HG03108 (cell line): ENCODE data around the gene POFUT2.
"Not testable (repeated sequence)": the region's sequence is repeated elsewhere in the genome, so short reads cannot be mapped to it uniquely, and the experiment has no call there.

Experiments used
- ATAC-seq: cut with Tn5 transposase; IDR thresholded peaks from one replicate; pipeline ENCODE4 v1.9.1; 2021; ENCODE audit warnings: moderate library complexity; ENCODE audit not compliant: unreplicated experiment

POFUT2 gene

DNA sequence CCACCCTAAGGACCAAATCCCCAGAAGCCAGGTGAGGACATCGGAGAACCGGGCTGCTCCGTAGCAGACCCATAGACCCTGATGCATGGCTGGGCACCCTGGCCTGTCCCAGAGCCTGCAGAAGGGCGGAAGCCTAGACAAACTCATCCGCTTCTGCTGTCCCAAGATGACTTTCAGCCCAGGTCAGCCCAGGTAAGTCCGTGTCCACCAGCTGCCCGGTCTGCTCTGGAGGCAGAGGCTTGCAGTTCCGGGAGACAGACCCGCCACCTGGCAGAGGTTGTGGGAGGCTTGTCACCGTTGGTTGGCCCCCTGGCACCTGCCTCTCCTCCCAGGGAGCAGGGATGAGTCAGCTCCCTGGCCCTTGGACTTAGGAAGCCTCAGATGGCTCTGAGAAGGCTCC, 22.8 kb upstream of the POFUT2 start:
- no peak for ATAC-seq

GRCh38 chr21:45309987-45310381, 22.3 kb upstream of the POFUT2 start:
- no peak for ATAC-seq

GRCh38 chr21:45309069-45309986, 21.6 kb upstream of the POFUT2 start:
- ATAC-seq, result no peak

- no peak for ATAC-seq
Observed at GRCh38 chr21:45308194-45309068, 20.7 kb upstream of the POFUT2 start.

- ATAC-seq, result not testable (repeated sequence)
Observed at GRCh38 chr21:45307597-45308158, 20.0 kb upstream of the POFUT2 start.

GRCh38 chr21:45306832-45307571, 19.3 kb upstream of the POFUT2 start:
- ATAC-seq, result no peak

GRCh38 chr21:45306453-45306831, 18.7 kb upstream of the POFUT2 start:
- ATAC-seq, result no peak

- no peak for ATAC-seq
Observed at GRCh38 chr21:45305836-45306235, 18.1 kb upstream of the POFUT2 start.

- no peak for ATAC-seq
Observed at GRCh38 chr21:45304945-45305344, 17.2 kb upstream of the POFUT2 start.

GRCh38 chr21:45304476-45304830, 16.8 kb upstream of the POFUT2 start:
- no peak for ATAC-seq

GRCh38 chr21:45303751-45304475, 16.2 kb upstream of the POFUT2 start:
- ATAC-seq, result no peak

DNA sequence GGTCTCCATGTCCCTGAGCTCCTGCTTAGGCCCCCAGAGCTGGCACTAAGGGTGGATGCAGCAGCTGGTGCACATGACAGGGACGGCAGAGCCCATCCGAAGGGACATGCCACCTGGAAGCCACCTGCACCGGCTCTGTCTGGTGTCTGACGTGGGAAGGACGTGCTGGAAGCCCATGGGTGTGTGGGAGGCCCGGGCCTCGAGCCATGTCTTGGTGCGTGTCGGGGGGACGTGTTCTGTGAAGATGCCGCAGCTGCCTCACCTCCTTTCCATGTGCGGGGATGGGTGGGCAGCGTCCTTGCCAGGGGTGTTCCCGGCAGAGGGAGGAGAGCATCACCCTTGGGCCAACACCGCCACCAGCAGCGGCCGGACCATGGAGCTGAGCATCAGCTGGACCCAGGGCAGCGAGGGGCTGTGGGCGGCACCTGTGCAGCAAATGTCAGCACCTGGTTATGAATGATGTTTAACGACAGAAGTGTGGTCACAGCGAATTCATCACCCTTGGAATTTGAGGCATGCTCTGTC, 15.5 kb upstream of the POFUT2 start:
- no peak for ATAC-seq

GRCh38 chr21:45302082-45303061, 14.7 kb upstream of the POFUT2 start:
- no peak for ATAC-seq

DNA sequence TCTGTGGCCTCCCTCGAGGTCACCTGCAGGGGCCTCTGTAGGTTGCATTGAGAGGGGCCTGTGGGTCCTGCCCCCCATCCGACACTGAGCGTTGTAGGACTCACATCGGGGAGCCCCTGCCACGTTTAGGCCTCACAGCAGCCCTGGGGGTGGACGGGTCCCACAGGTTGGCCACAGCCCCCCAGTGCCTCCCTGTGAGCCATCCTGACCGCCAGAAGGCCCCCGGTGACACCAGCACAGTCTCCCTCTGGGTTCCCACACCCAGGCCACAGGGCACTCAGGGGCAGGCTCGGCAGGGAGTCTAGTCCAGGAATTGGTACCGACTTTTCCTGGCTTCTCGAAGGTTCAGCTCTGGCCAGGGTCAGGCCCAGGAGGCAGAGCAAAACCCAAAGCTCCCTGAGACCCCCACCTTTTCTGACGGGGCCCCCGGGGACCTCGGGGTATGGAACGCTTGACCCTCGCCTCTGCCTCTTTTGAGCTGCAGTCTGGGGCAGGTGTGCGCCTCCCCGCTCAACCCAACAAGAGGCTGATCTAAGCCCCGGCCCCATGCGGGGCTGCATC, 13.9 kb upstream of the POFUT2 start:
- no peak for ATAC-seq

DNA sequence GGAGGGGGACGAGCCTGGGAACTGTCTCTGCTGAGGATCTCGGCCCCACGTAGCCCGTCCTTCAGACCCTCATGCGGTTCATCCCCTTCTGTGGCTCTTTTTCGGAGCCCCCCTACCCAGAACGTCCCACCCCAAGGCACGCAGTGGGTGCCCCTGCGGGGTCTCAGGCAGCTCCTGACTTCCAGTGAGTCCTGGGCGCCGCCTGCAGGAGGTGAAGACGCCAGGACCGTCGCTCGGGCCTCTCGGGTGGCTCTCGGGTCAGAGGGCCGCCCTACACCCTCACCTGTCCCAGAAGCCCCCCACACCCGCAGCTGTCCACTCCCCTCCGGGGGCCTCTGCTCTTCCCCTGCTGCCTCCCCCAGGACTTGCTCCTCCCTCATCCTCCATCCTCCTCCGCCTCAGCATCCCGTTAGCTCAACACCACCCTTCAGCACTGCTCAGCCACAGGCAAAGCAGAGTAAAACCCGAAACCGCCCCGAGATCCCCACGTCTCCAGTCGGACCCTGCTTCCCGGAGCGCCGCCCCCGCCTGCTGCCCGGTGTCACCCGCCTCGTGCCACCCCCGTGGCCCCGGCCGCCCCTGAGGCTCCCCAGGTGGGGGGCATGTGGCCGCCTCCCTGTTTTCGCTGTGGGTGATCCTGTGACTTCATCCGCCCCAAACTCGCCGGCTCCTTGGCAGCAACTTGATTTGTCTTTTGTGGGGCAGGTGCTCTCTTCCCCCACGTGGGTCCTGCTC, 13.3 kb upstream of the POFUT2 start:
- no peak for ATAC-seq

DNA sequence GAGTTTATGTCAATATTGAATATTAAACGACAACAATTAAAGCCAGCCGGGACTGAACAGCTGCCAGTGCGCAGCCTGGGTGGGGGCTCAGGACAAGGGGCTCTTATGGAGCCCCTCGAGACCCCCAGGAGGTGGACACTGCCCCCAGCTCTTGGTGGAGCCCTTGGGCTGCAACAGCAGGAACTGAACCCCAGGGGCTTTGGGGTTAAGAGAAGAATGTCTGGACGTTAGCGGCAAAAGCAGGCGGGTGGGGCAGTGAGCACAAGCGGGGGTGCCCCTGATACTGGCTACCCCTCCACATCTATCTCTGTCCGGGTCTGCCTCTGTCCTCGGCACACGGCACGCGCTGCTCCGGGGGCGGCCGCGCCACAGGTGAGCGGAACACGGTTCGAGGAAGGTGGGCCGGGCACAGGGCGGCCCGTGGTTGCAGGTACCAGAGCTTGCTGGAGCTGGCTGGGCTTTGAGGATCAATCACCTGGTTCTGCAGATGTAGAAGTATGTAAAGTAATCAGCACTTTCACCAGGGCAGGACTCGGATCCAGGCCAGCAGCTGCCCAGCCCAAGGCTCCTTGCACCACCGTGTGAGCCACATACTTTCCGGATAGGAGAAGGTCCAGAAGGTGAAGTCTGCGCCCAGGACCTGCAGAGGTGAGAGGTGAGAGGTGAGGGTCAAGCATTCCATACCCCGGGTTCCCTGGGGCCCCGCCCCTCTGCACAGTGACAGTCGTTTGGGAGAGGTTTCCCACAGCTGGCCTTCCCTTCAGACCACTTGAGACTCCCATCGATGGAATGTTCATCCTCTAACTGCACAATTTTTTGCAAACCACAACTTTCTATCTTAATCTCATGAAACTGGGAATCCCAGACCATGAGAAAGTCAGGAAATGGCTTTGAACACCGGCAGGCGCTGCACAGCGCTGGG, 12.4 kb upstream of the POFUT2 start:
- ATAC-seq, result no peak
